T-helper 1 cell (primary cell): ENCODE data around the gene RHOF.

ENCODE experiments used
- DNase-seq, 5 donors: peaks; one replicate each; pipeline ENCODE4 v3.0.0-alpha.2; 2012 to 2020

RHOF gene

GRCh38 chr12:121819212-121819949 lies 25.9 kb upstream of the RHOF start:
- DNase-seq, result no peak

GRCh38 chr12:121817648-121818043 lies 24.2 kb upstream of the RHOF start:
- no peak for DNase-seq

DNA sequence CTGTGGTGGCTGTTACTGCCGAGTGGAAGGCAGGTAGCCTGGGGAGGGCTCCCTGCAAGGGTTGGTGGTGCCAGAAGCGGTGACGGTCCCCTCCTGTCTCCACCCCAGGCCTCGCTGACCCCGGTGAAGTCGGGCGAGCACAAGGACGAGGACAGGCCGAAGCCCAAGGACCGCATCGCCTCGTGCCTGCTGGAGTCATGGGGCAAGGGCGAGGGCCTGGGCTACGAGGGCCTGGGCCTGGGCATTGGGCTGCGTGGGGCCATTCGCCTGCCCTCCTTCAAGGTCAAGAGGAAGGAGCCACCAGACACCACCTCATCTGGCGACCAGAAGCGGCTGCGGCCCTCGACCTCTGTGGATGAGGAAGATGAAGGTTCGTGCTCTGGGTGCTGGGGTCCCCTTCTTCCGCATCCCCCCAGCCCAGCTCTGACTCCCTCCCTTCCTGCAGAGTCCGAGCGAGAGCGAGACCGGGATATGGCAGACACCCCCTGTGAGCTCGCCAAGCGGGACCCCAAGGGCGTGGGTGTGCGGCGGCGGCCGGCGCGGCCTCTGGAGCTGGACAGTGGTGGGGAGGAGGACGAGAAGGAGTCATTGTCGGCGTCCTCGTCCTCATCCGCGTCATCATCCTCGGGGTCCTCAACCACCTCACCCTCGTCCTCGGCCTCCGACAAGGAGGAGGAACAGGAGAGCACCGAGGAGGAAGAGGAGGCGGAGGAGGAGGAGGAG lies 23.6 kb upstream of the RHOF start:
- peak in 1 of 5 donors; percentile 12 for DNase-seq

GRCh38 chr12:121815263-121815662 lies 21.8 kb upstream of the RHOF start:
- no peak for DNase-seq

GRCh38 chr12:121814429-121815119 lies 21.1 kb upstream of the RHOF start:
- peak in 1 of 5 donors; percentile 9 for DNase-seq

- DNase-seq, result no peak
These were observed 20.5 kb upstream of the RHOF start for GRCh38 chr12:121813951-121814350.

DNA sequence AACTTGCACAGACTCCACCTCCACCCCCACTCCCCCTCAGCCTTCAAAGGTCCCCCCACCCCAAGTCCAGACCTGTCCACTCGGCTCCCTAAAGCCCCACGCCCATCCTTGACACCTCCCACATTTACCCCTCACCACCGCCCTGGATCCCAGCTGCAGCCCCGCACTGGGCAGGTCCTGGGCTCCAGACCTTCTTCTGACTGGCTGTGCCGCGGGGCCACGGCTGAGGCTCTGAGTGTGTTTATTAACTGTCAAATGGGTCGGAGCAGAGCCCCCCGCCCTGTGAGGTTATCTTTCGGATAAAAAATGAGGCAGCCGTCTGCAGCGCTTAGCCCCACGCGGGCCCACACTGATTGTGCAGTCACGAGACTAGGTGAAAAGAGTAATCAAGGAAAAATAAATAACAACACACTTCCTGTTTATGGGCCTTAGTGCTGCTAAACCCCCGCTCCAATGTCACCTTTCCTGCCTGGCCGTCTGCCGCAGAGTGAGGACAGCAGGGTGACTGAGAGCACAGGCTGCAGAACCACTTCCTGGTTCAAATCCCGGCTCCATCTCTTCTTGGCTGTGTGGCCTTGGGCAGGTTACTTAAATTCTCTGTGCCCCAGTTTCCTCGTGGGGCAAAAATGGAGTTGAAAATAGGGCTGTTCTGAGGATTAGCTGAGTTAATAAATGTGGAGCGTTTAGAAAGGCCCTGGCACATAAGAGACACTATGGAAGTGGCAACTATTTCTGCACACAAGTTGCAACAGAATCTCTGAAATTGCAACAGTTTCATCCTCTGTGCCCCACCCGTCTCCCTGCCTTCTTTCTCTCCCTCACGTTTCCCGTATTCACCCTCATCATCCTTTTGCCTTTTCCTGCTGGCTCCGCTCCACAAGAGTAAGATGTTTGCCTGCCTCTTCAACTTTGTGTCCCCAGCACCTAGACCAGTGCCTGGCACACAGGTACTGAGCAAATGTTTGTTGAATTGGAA lies 19.7 kb upstream of the RHOF start:
- DNase-seq, result peak in 1 of 5 donors; percentile 33

DNA sequence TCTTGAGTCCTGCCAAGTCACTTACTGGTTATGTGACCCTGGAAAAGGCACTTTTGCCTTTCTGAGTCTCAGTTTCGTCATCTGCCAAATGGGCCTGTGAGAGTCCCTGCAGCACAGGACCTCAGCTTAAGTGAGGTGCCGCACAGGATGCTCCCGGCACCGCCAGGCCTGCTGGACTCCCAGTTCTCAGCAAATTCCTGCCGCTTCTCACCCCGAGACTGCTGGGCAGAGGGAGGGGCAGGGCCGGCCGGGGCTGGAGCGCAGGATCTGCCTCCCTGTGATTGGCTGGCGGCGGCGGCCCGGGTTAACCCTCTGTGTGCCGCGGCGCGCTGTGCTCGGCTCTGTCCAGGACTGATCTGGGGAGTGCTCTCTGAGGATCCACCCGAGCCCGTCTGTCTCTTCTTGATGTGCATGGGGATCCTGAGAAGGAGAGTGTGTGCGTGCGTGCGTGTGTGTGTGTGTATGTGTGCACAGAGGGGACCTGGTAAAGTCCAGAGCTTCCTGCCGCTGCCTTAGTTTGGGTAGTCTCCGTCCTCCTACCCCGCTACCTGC lies 18.9 kb upstream of the RHOF start:
- peak in 1 of 5 donors; percentile 37 for DNase-seq

GRCh38 chr12:121811434-121812319 lies 18.2 kb upstream of the RHOF start:
- DNase-seq, result peak in 4 of 5 donors; percentile 51 to 74 (median 58)

- no peak for DNase-seq
These were observed 17.4 kb upstream of the RHOF start for GRCh38 chr12:121810833-121811433.

DNA sequence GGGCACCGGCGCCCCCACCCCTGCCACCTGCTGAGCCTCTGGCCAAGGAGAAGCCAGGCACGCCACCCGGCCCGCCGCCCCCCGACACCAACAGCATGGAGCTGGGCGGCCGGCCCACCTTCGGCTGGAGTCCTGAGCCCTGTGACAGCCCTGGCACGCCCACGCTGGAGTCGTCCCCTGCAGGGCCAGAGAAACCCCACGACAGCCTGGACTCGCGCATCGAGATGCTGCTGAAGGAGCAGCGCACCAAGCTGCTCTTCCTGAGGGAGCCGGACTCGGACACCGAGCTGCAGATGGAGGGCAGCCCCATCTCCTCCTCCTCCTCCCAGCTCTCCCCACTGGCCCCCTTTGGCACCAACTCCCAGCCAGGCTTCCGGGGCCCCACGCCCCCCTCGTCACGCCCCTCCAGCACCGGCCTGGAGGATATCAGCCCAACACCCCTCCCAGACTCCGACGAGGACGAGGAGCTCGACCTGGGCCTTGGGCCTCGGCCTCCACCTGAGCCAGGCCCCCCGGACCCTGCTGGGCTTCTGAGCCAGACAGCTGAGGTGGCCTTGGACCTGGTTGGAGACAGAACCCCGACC lies 16.8 kb upstream of the RHOF start:
- no peak for DNase-seq

GRCh38 chr12:121809712-121810116 lies 16.2 kb upstream of the RHOF start:
- DNase-seq, result no peak

- DNase-seq, result no peak
These were observed 15.1 kb upstream of the RHOF start for GRCh38 chr12:121808623-121809022.

GRCh38 chr12:121807642-121808347 lies 14.3 kb upstream of the RHOF start:
- DNase-seq, result no peak

- no peak for DNase-seq
These were observed 13.3 kb upstream of the RHOF start for GRCh38 chr12:121806546-121807423.

- DNase-seq, result no peak
These were observed 12.6 kb upstream of the RHOF start for GRCh38 chr12:121806009-121806545.

GRCh38 chr12:121805171-121806008 lies 11.9 kb upstream of the RHOF start:
- no peak for DNase-seq
